CD14-positive monocyte (primary cell): ENCODE measurements around the gene CX3CR1. TPM values are rescaled to one million over a fixed set of nuclear protein-coding genes. Genes with fewer than 3 reads are reported as not detected.

Experiments used
- DNase-seq, 3 donors: peaks; one replicate each; pipeline ENCODE4 v3.0.0-alpha.2; 2011 to 2022
- H2AFZ ChIP-seq: 2 replicates; pipeline ENCODE4 v1.6.0; 2012; ENCODE audit warnings: mild to moderate bottlenecking, low read depth, low read length, inconsistent platforms; ENCODE audit not compliant: insufficient read depth, poor library complexity, severe bottlenecking
- H3K27ac ChIP-seq, 2 donors: 1 replicate in 1 of 2; 2 replicates in 1 of 2; pipeline ENCODE4 v1.5.1; 2012 to 2013; ENCODE audit warnings: low read length in 2 of 2, control low read depth in 1 of 2, inconsistent platforms in 1 of 2, low read depth in 1 of 2, mild to moderate bottlenecking in 1 of 2
- H3K27me3 ChIP-seq, 2 donors: one replicate each; pipeline versions ENCODE4 v1.6.0 to v1.6.1; 2011 to 2013; ENCODE audit warnings: low read length in 2 of 2; ENCODE audit not compliant: control insufficient read depth in 2 of 2, insufficient read depth in 2 of 2
- H3K36me3 ChIP-seq, 2 donors: replicated peaks in 1 of 2; 1 replicate in 1 of 2; 2 replicates in 1 of 2; pipeline versions ENCODE4 v1.5.1 to v1.6.1; 2012 to 2013; ENCODE audit warnings: low read length in 2 of 2, control low read depth in 1 of 2, inconsistent platforms in 1 of 2, mild to moderate bottlenecking in 1 of 2; ENCODE audit not compliant: insufficient read depth in 2 of 2, control insufficient read depth in 1 of 2
- H3K4me1 ChIP-seq, 2 donors: 1 replicate in 1 of 2; 2 replicates in 1 of 2; pipeline versions ENCODE4 v1.5.1 to v1.6.1; 2012 to 2013; ENCODE audit warnings: low read length in 2 of 2, control low read depth in 1 of 2, inconsistent platforms in 1 of 2, mild to moderate bottlenecking in 1 of 2, moderate library complexity in 1 of 2; ENCODE audit not compliant: insufficient read depth in 2 of 2, control insufficient read depth in 1 of 2
- H3K4me2 ChIP-seq: replicated peaks from 2 replicates; pipeline ENCODE3; 2012; ENCODE audit warnings: low read length, moderate library complexity, mild to moderate bottlenecking; ENCODE audit not compliant: poor library complexity, severe bottlenecking; ENCODE audit errors: extremely low read depth
- H3K4me3 ChIP-seq, 3 experiments: fragments of 200-600 bp in 1 of 3; sonication (generic) in 1 of 3; replicated peaks in 1 of 3; 1 replicate in 2 of 3; 2 replicates in 1 of 3; pipeline ENCODE4 v1.5.1; 2011 to 2013; ENCODE audit warnings: low read length in 3 of 3, mild to moderate bottlenecking in 3 of 3, control low read depth in 2 of 3, low read depth in 2 of 3, inconsistent platforms in 1 of 3, moderate library complexity in 1 of 3
- H3K79me2 ChIP-seq: 2 replicates; pipeline ENCODE4 v1.6.0; 2012; ENCODE audit warnings: mild to moderate bottlenecking, control low read depth, inconsistent platforms, low read length, moderate library complexity; ENCODE audit not compliant: insufficient read depth
- H3K9ac ChIP-seq: 2 replicates; pipeline ENCODE4 v1.6.0; 2017; ENCODE audit warnings: low read length, mild to moderate bottlenecking; ENCODE audit not compliant: insufficient read depth, poor library complexity, severe bottlenecking
- H3K9me3 ChIP-seq, 2 donors: replicated peaks in 1 of 2; 1 replicate in 1 of 2; 2 replicates in 1 of 2; pipeline versions ENCODE4 v1.5.1 to v1.6.1; 2012 to 2013; ENCODE audit warnings: low read length in 2 of 2, control low read depth in 1 of 2; ENCODE audit not compliant: control insufficient read depth in 1 of 2, insufficient read depth in 1 of 2
- H4K20me1 ChIP-seq: 2 replicates; pipeline ENCODE4 v1.6.0; 2012; ENCODE audit warnings: mild to moderate bottlenecking, low read length, control low read depth, moderate library complexity; ENCODE audit not compliant: insufficient read depth
- H3K27ac Mint-ChIP-seq, 7 donors: one replicate each; pipeline ENCODE4 v1.8.0; 2020; ENCODE audit warnings: mild to moderate bottlenecking in 7 of 7, mixed read lengths in 7 of 7, moderate library complexity in 6 of 7, inconsistent platforms in 2 of 7
- H3K27me3 Mint-ChIP-seq, 3 donors: one replicate each; pipeline ENCODE4 v1.8.0; 2021 to 2022; ENCODE audit warnings: low read depth in 3 of 3, mild to moderate bottlenecking in 3 of 3, mixed read lengths in 3 of 3, moderate library complexity in 3 of 3, inconsistent platforms in 1 of 3
- H3K36me3 Mint-ChIP-seq, 2 donors: one replicate each; pipeline ENCODE4 v1.8.0; 2020; ENCODE audit warnings: mixed read lengths in 2 of 2, inconsistent platforms in 1 of 2, mild to moderate bottlenecking in 1 of 2
- H3K4me1 Mint-ChIP-seq: one replicate; pipeline ENCODE4 v1.8.0; 2020; ENCODE audit warnings: mild to moderate bottlenecking, mixed read lengths
- H3K4me3 Mint-ChIP-seq, 2 donors: one replicate each; pipeline ENCODE4 v1.8.0; 2020; ENCODE audit warnings: mild to moderate bottlenecking in 2 of 2, mixed read lengths in 2 of 2, moderate library complexity in 1 of 2
- H3K9me3 Mint-ChIP-seq, 7 donors: one replicate each; pipeline ENCODE4 v1.8.0; 2020 to 2022; ENCODE audit warnings: mixed read lengths in 7 of 7, mild to moderate bottlenecking in 6 of 7, moderate library complexity in 6 of 7, inconsistent platforms in 2 of 7
- CTCF ChIP-seq: fragments of 200-600 bp; IDR thresholded peaks from one replicate; pipeline ENCODE4 v1.8.0; 2022; ENCODE audit warnings: antibody characterized with exemption, mild to moderate bottlenecking
- WGBS: methylation state at CpG from one replicate; pipeline ENCODE4 v1.1.5; 2013; ENCODE audit warnings: missing lambda C conversion rate; ENCODE audit not compliant: insufficient coverage; 5-methylcytosine and 5-hydroxymethylcytosine counted together
- intact Hi-C, 2 donors: fragments of 100-400 bp; cut with micrococcal nuclease; formaldehyde crosslinking; loops; one replicate each; pipeline versions ENCODE4 v1.15.0 to v1.15.1; 2023
- polyA plus RNA-seq, 3 donors: library from polyadenylated mRNA; depleted of rRNA in 1 of 3; unstranded in 2 of 3; stranded (reverse) in 1 of 3; fragments of 300-500 nt in 2 of 3; fragments of >200 nt in 1 of 3; fragmentation: Illumina TruSeq in 2 of 3; gene quantifications; 1 replicate in 2 of 3; 2 replicates in 1 of 3; pipeline ENCODE4 v1.2.3, GENCODE V29; 2012 to 2021

Gene CX3CR1
- polyA plus RNA-seq, 3 donors = 25.9 to 405 (median 184) TPM

DNA sequence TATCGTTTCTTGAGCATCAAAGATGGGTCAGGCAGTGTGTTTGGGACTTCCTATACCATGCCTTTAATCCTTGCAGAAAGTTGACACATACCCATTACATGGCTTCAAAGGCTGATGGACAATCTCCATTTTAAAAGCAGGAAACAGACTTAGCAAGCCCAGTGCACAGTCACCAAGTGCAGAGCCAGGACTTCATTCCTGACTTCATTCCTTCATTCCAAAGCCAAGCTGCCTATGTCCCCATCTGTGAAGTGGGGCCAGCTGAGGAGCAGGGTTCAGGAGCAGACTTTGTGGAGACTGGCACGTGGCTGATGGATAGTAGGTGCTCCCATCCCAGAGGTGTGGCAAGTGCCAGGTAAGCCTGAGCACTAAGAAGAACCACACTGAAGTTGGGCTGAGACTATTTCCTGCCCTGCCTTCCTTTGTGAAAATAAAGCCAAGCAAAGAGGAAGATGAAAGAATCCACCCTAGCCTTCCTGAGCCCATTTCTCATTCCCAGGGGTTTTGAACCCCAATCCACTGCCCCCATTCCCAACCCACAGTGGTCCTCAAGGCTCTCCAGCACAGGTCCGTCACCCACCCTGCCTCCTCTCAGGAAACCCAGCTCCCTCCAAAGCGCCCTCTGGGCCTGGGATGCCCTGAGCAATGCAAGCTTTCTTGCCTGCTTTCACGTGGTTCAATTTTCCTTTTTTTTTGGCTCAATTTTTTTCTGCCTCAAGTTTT, 1.8 kb downstream of the CX3CR1 start:
- WGBS = 83% methylated on average over 4 of the region's 5 CpGs
- Histone ChIP-seq H3K4me2 (peak overlapping the region; percentile 89), H2AFZ (peak overlapping the region; percentile 46), H3K27me3 (no peaks in the 10 kb centered on the region), H4K20me1 (peaks cover 32% of the 10 kb centered on the region), H3K9me3 (no peaks in the 10 kb centered on the region), H3K27ac (peak overlapping the region; percentile 15 to 71), H3K4me3 (peak overlapping the region; percentile 46 to 97 (median 83)), H3K4me1 (peaks cover 78 to 86% of the 10 kb centered on the region in 2 donors), H3K79me2 (peaks cover 85% of the 10 kb centered on the region), H3K36me3 (peaks cover 6 to 16% of the 10 kb centered on the region in 2 donors), H3K9ac (peak overlapping the region; percentile 61)
- H3K9me3 Mint-ChIP-seq = peaks cover 0 to 3% (median 0%) of the 10 kb centered on the region in 7 donors
- H3K36me3 Mint-ChIP-seq = peaks cover 30 to 50% of the 10 kb centered on the region in 2 donors
- H3K4me1 Mint-ChIP-seq = peaks cover 92% of the 10 kb centered on the region
- H3K27me3 Mint-ChIP-seq = peaks cover 0 to 2% (median 0%) of the 10 kb centered on the region in 3 donors
- no peak for DNase-seq
- intact Hi-C loops = no loop called here
- H3K4me3 Mint-ChIP-seq = peak overlapping the region; percentile 95 to 100
- TF ChIP-seq CTCF = no peak
- H3K27ac Mint-ChIP-seq = peak overlapping the region; percentile 65 to 95 (median 88)

DNA sequence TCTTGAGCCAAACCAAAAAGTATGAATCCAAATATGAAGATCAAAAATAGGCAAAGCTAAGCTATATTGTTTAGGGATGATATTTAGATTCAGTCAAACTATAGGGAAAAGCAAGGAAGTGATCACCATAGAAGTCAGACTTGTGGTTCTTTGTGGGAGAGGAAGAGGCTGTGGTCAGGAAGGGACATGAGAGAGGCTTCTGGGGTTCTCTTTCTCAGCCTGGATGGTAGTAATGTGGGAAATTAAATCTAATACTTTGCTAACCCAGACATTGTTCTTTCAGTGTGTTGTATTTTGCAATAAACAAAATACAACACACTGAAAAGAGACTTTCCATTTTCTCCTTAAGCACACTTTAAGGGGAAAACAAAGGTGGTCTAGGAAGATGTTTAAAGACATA, 3.1 kb downstream of the CX3CR1 start:
- Histone ChIP-seq H3K4me3 (peak overlapping the region; percentile 46 to 97 (median 83)), H3K9ac (peak overlapping the region; percentile 29), H3K4me1 (peaks cover 85 to 95% of the 10 kb centered on the region in 2 donors), H3K79me2 (peaks cover 90% of the 10 kb centered on the region), H3K27ac (peak overlapping the region; percentile 33 to 71), H3K36me3 (peaks cover 6 to 16% of the 10 kb centered on the region in 2 donors), H3K9me3 (no peaks in the 10 kb centered on the region), H3K27me3 (no peaks in the 10 kb centered on the region), H3K4me2 (peak overlapping the region; percentile 89), H2AFZ (no peak overlapping the region), H4K20me1 (peaks cover 32% of the 10 kb centered on the region)
- Mint-ChIP-seq H3K4me3 (peak overlapping the region; percentile 95 to 100), H3K9me3 (peaks cover 0 to 3% (median 0%) of the 10 kb centered on the region in 7 donors), H3K36me3 (peaks cover 32 to 58% of the 10 kb centered on the region in 2 donors), H3K27ac (peak overlapping the region in 6 of 7 donors; percentile 60 to 95 (median 69)), H3K27me3 (peaks cover 0 to 2% (median 0%) of the 10 kb centered on the region in 3 donors), H3K4me1 (peaks cover 96% of the 10 kb centered on the region)
- no peak for TF ChIP-seq CTCF
- no peak for DNase-seq
- intact Hi-C loops = no loop called here
